HG02973 (cell line): ENCODE data around the gene SMIM29.

Source experiments
- ATAC-seq: cut with Tn5 transposase; IDR thresholded peaks from one replicate; pipeline ENCODE4 v1.9.1; 2021; ENCODE audit warnings: moderate library complexity; ENCODE audit not compliant: unreplicated experiment

The SMIM29 gene

DNA sequence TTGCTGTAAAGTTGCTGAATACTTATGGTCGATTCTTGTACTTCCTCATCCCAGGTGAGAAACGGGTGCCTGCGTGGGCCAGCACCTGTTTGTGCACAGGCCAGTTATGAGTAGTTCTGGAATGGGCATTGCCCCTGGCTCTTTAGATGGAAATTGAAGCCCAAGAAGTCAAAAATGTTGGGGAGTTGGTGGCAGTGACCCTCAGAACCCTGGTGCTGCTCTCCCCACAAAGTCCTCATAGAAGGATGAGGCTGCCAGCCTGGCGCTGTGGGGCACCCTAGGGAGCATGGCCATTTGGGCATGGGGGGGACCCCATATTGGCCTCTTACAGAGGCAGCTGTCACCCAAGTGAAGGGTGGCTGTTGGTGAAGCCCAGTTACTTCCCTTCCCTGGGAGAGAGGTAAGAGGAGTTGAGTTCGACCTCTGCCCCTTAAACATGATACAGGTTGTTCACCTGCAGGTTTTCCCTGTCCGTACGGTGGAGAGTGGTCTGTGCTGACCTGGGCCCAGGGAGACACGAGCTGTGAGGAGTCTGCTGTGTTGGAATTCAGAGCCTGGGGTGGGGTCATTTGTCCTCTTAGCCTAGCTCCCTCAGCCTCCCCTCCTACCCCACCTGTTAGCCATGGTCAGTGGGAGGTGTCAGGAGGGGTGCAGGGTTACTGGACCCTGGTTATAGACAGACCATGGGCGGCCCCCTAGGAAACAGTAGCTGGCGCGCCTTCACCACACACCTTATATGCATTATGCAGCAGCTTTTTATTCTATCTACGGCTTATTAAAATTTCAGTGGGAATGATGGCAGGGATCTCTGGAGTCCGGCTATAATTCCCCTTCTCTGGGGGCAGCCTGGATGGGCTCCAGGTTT lies 7.2 kb downstream of the SMIM29 start:
- ATAC-seq, result no peak

DNA sequence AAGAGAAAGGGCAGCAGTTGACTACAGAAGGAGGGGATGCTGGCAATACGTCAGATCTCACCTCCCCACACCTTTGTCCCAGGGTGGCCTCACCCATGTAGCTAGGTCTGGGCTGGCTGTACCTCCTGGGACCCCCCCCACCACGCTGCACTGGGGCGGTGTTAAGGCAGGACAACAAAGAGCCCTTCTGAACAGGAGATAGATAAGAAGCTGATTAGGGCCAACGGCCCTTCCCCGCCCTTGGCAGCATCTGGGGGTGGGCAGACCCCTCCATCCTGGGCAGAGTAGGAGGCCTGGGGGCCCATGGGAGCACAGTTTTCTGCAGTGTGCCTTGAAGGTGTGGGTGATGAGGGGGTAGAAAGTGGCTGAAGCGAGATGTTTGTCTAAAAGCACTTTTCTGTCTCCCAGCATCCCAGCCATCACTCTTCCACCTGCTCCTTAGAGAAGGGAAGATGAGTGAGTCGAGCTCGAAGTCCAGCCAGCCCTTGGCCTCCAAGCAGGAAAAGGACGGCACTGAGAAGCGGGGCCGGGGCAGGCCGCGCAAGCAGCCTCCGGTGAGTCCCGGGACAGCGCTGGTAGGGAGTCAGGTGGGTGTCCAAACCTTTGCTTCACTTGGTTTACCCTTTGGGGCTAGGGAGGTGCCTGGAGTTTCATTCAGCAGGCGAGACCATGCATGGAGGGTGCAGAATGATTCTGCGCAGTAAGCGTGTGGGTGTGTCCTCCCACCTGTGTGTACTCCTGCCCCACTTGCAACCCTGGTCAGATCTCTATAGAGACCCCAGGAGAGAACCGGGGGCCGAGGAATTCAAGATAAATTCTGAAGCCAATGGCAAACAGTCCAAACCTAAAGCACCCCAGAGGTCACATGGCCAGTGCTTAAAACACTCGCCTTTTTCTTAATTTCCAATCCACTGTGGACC lies 8.2 kb downstream of the SMIM29 start:
- no peak for ATAC-seq

DNA sequence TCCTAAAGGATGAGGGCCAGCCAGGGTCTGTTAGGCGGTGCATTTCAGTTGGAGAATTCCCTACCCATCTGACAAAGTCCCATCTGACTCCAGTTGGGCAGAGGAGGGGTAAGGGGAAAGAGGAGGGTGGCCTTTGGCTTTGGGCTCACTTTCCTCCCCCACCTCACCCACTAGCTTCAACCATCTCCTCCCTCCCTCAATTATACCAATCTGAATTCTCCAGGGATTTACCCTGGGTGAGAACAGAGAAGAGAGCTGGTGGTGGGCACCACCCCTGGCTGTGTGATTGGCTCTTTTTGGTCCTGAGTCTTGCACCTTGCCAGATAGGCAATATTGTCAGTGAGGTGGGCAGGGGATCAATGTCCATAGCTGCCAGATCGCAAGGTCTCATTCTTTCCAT lies 8.9 kb downstream of the SMIM29 start:
- no peak for ATAC-seq

DNA sequence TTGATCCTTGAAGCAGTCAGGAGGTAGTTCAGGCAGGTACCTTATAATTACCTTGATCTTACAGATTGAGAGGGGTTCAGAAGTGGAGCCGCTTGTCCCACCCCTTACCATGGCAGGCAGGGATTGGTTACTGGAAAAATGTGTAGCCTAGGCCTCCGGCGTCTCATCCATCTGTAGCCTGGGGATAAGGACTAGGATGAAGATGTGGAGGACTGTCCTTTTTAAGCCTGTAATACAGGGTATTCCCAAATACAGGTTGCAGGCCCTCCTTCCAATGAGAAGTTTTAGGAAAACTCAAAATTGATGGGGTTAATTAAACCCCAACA lies 9.3 kb downstream of the SMIM29 start:
- no peak for ATAC-seq

DNA sequence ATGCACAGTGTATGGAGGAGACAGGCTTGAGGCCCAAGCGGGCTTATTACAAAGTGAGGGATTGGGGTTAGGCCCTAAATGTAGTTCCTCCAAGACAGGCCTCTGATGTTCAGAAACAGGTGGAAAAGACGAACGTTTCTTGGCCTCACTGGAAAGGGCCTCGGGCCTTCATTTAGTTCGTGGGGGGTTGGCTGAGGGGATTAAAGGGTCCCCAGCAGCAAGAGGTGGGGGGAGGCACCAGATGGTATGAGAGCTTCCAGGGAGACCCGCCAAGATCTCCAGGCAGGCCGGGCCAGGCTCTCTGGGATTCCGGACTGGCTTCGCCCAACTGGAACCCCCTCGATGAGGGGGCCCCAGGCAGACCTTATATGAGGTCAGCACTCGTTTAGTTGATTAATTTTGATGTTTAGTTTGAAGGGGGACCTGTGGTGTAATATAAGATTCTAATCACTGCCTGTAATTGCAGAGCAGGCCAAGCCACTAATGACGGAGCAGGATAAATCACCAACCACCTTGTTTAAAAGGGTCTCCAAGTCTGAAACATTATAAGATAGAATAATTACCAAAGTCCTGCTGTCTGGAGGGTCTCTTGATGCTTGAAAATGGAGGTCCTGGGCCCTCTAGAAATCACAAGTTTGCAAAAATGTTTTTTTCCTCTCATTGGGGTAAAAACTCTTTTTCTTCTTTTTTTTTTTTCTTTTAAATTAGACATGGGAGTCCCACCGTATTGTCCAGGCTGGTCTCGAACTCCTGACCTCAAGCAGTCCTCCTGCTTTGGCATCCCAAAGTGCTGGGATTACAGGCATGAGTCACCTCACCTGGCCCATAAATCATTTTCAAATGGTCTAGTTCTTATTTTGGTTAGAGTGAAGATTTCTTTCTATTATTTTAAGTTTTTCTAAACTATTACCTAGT lies 10.0 kb downstream of the SMIM29 start:
- ATAC-seq, result no peak

DNA sequence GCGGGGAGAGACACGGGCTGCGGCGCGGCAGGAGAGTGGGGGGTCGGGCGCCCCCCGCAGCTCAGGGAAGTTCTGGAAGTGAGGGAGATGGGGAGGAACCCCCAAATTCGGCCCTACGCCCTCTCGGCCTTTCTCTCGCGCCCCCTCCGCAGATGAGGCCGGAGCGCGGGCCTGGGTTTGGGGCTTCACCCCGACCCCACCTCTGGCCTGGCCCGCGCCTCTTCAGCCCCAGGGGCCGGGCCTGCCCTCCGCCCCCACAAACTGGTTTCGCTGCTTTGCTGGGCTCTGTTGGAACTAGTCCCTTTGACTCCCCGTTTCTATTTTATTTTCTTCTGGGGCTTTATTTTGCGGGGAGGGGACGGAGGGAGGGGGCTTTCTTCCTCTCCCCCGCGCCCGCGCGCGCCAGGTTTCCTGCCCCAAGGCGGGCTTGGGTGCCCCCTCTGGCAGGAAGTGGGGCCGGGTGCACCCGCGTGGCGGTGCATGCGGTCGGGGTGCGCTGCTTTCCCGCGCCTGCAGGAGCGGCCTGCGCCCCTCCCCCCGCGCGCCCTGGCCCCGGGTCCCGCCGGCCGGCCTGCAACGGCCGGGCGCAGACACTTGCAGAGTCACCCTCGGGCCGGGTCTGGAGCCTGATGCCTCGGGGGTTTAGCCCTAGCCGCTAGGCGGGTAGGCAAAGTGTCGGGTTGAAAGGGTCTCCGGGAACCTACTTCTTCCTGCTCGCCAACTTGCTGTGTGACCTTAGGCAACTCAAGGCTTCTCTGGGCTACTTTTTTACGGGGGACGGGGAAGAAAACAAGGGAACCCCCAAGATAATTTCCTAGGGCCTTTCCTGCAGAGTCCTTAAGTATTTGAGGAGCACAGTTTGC lies 10.9 kb downstream of the SMIM29 start:
- ATAC-seq, result no peak

DNA sequence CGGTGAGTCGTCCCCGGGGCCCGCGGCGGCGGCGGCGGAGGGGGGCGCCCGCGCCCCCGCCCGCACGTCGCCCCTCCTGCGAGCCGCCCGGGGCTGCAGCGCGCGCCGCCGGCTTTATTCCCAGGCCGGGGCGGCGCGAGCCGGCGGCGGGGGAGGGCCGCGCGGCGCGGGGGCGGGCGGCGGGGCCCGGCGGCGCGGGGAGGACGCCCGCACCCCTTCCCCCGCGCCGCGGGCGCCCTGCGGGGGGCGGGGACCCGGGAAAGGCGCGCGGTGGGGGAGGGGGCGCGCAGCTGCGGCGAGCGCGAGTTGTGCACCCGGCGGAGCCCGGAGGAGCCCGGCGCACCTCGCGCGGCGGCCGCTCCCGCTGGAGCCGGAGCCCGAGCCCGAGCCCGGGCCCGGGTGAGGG lies 11.5 kb downstream of the SMIM29 start:
- ATAC-seq, result peak; percentile 6

DNA sequence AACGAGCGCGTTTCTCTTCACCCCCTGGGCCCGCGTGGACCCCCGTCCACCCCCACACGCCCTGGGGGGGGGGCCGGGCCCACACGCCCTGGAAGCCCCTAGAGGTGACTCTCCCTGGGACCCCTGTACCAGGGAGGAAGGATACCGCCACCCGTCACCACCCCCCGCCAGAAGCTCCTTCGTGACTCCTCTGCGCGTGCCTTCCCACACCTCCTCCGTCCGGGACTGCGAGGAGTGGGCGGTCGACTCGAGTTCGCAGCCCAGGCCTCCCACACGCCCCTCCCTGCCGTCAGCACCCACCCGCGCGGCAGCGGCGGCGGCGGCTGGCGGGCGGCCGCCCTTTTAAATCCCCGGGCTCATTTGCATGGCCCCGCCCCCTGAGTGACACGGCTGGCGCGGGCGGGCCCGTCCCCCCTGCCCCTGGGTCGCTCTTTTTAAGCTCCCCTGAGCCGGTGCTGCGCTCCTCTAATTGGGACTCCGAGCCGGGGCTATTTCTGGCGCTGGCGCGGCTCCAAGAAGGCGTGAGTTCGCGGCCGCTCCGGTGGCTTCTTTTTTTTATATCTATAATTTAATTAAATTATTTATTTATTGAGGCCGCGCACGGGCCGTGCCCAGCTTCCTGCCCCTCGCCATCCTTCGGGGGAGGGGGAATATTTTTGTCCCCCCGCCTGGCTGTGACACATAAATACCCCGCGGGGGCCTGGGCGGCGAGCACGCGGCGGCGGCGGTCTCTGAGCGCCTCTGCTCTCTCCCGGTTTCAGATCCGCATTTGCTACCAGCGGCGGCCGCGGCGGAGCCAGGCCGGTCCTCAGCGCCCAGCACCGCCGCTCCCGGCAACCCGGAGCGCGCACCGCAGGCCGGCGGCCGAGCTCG lies 12.1 kb downstream of the SMIM29 start, which contains the start of gene HMGA1:
Gene HMGA1, plus strand, starts transcription at position 431 of the 873 bp plus-strand sequence. CDS start 3,908 bp downstream, outside the sequence.
- ATAC-seq, result peak; percentile 59

DNA sequence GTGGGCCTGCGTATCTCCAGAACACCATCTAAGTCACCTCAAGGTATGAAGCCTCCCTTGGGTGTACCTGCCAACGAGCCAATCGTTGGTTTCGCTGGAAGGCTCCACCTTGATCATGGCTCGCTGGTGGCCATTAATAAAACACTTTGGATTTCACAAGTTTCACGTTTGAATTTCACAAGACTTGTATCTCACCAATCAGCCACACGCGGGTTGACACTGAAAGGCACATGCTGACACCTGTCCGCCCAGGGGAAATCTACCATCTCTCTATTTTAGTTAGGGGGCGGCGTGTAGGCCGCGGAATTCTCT lies 12.7 kb downstream of the SMIM29 start:
- peak; percentile 3 for ATAC-seq

DNA sequence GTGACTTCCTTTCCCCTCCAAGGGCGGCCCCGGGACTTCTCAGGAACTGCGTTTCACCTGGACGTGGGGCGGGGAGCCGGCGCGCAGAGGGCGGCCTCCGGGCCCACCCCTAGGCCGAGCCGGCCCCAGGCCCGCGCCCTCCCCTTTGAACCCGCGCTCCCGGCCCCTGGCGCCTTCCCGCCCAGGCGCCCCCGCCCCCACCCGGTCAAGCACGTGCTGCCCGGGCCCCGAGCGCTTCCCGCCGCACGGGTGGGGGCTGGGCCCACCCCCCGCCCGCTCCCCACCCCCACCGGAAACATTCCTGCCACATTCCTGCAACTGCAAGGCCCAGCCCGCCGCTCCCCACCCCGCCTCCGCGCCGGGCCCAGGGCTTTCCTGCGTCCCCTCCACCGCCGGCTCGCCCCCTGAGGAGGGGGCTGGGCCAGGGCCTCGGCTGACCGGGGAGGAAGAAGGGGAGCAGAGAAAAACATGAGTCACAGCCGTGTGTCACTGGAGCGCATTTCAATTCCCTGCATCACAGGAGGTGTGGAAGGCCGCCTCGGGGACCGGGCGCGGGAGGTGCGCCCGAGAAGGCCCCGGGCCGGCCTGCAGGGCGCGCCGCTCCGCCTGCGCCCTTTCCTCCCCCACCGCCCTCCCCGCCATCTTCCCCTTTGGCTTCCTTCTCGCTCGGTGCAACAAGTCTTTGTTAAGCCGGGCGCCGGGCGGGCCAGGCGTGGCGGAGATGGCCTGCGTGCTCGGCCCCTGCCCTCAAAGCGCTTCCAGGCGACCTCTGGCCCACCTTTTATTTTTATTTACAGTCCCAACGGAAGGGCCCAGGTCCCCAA lies 13.3 kb downstream of the SMIM29 start:
- ATAC-seq, result no peak

DNA sequence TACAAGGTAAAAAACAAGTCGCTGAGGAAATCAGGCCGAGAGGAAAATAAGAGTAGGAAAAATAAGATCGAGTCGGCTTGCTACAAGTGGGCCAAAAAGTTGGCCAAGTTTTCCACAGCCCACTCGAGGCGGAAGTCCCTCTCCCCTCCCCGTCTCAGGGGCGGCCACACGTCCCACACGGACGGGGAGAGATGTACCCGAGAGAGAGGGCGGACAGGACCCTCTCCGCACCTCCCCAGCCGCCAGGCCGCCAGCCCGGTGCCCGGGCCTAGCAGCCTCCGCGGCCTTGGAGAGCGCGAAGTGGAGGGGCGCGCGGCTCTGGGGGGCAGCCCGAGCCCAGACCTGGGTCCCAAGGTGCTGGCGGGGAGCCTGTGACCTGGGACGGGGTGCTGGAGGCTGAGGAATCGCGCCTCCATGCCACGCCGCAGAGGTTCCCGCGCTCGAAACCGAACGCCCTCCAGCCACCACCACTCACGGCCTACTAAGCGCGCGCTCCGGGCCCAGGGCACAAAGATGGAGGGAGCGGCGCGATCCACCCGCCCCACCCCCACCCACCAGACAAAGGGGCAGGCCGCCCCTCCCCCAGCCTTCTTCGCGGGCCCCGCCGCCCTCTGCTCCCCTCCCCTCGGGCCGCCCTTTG lies 14.0 kb downstream of the SMIM29 start:
- ATAC-seq, result no peak

DNA sequence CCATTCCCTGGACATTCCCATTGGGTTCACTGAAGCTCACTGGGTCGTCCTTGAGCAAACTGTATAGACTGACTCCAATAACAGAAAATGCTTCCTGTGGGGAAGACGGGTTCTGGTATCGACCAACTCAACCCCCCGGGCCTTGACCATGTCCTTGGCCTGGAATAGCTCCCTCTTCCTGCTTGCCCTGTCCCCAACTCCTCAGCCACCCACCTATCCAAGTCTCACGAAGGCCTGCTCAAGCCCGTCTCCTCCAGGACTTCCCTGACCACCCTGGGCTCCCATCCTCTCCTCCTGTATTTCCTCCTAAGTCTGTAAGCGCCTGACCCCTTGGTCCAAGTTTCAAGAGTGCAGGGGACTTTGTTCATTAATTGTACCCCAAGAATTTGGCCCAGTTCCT lies 14.9 kb downstream of the SMIM29 start:
- ATAC-seq, result no peak

DNA sequence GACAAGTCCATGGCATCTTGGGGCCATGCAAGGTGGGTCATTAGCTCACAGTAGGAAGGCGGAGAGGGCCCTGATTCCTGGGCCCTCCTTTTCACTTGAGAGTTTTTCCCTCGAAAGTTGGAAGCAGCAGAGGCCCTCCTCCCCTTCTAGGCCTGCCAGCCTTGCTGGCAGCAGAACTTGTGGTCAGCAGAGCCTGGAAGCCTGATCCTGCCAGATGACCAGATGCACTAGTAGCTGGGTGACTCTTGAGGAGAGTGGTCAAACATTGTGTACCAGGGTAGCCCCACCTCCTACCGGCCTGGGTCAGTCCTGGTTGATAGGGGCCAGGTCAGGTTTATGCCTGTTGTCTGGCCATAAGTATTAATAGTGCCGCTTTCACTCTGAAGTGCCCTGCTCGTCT lies 15.9 kb downstream of the SMIM29 start:
- no peak for ATAC-seq

DNA sequence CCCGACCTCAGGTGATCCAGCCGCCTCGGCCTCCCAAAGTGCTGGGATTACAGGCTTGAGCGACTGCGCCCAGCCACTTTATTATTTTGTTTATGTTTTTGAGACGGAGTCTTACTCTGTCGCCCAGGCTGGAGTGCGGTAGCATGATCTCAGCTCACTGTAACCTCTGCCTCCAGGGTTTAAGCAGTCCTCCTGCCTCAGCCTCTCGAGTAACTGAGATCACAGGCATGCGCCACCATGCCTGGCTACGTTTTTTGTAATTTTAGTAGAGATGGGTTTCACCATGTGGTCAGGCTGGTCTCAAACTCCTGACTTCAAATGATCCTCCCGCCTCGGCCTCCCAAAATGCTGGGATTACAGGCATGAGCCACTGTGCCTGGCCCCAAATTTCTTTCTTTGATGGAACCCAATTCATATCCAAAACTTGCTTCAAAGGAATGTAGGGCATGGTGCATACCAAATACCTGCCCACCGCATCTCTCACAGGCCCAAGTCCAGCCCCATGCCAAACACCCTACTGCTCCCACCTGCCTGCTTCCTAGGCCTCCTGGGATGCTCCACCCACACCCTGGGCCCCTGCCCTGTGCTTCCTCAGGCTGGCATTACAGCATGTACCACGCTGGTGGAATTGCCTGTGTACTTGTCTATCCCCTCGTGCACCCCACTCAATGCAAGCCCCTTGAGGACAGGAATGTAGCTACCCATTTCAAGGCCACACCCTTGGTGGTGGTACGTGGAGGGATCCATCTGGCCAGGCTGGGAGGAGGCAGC lies 17.1 kb downstream of the SMIM29 start:
- ATAC-seq, result no peak

DNA sequence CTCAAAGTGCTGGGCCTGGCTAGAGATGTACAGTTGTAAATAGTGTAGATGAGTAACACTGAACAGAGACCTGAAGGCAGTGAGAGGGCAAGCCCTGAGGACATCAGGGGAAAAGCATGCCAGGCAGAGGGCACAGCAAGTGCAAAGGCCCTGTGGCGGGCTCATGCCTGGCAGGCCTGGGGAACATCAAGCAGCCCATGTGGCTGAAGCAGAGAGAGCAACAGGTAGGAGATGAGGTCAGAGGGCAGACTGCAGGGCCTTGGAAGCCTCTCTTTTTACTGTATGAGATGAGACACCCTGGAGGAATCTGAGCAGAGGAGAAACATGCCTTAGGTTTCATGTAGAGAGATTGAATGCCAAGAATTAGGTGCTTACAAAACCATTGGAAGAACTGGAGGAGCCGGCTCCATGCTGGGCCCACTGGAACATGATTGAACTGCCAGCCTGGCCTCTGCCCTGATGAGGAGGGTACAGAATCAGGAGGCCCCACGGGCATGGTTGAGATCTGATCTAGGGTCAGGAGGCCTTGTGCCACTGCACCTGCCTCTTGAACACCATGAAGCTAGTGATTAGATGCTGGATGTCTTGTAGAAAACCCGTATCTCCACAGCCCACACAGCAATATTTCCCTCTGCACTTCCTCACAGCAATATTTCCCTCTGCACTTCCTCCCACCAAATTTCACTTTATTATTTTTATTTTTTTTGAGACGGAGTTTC lies 18.0 kb downstream of the SMIM29 start:
- ATAC-seq, result no peak

DNA sequence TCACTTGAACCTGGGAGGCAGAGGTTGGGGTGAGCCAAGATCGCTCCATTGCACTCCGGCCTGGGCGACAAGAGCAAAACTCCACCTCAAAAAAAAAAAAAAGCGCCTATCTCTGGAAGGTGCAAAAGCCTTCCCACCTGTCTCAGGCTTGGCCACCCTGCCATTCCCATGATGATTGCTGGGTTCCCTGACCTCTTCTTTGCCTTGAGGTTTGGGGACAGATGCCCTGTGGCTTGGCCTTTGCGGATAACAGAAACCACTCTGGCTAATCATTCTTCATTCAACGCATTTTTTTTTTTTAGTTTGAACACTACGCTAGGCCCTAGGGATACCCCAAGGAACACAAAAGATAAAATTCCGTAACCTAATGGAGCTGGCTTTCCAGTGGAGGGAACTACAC lies 18.9 kb downstream of the SMIM29 start:
- ATAC-seq, result no peak
